Endometrium (tissue), 2 donors: ENCODE data around the gene RNF19B.

Experiments used
- FAIRE-seq: peaks from 2 replicates; lab custom pipeline; 2012; peaks lifted over from hg19 to GRCh38; lab: Jason Lieb, UNC
- donor health status: control.
- donor health status: control.

The RNF19B gene

DNA sequence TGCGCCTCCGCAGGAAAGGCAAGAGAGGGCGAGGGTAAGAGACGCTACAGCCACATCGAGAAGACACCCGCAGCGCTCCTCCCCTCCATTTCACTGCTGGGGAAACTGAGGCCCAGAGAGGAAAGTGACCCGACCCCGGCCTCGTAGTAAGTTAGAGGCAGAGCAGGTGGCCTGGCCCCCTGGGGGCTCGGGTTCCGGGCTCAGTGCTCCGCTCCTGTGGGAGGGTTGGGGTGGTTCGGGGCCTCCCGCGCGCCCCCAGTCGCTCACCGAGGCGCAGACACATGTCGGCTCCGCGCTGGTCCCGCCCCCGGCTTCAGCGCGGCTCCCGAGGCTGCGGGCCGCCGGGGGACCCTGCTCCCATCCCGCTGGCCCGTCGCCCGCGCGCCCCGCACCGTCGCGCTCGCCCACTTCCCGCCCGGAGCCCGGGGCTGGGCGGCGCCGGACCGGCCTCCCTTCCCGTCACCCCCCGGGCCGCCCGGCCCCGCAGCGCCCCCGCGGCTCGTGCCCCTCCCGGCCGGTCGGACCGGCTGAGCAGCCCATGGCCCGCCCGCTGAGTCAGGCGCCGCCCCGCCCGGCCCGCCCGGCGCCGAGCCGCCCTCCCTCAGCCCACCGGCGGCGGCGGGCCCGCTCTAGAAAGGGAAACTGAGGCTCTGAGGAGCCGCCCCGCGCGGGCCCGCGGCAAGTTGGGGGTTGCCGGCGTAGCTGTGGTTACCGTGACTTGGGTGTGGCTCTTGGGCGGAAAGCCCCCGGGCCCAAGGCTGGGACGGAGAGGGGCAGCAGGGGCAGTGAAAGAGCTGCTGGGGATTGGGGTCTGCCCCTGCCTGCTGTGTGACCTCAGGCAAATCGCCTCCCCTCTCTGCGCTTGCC, 63.4 kb downstream of the RNF19B start, which contains the start of gene TMEM54:
Gene TMEM54 (minus strand): TSS at position 434 of the 867 bp plus-strand sequence. CDS start 151 bp downstream, at position 283.
- no peak for FAIRE-seq

DNA sequence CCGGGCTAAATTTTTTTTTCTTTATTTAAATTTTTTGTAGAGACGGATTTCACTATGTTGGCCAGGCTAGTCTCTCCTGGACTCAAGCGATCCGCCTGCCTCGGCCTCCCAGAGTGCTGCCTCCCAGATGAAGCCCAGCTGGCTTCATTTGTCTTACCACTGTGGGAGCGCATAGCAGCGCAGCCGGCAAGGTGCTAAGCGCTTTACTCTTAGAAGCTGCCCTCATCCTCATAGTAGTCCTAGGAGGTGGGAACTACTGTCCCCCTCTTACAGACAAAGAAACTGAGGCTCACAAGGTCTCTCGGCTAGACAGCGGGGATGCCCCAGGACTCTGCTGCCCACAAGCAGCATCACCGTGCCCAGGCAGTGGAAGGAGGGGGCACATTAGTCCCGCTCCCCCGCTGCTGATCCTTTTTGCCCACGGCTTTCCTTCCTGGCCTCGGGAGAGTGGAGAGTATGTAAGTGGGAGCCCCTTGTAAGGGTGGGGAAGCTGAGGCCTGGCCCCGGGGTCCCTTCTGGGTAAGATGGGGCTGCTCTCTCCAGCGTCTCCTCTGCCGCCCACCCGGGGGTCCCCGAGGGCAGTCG, 64.1 kb downstream of the RNF19B start:
- FAIRE-seq = no peak

DNA sequence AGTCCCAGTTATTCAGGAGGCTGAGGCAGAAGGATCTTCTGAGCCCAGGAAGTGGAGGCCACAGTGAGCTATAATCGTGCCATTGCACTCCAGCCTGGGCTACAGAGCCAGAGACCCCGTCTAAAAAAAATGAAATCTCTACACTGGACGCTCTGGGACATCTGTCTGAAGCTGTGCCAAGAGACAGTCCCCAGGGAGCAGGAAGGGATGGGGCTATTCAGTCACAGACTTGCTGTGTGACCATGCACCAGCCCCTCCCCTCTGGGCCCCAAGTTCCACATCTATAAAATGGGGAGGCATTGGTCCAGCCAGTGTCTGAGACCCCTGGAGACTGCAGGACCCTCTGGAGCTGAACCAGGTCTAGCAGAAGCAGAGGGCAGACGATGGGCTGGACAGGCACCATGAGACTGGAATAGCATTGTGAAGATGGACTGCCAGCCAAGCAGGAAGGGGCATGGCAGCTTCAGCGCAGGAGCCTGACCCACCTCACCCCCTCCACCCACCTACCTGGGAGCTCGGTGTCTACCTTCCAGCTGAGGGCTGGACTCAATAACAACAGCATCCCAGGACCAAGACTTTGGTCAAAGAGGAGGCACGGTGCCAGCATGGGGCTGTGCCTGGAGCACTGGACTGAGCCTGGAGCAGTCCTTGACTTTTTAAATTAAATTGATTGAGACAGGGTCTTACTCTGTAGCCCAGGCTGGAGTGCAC, 64.9 kb downstream of the RNF19B start:
- no peak for FAIRE-seq

DNA sequence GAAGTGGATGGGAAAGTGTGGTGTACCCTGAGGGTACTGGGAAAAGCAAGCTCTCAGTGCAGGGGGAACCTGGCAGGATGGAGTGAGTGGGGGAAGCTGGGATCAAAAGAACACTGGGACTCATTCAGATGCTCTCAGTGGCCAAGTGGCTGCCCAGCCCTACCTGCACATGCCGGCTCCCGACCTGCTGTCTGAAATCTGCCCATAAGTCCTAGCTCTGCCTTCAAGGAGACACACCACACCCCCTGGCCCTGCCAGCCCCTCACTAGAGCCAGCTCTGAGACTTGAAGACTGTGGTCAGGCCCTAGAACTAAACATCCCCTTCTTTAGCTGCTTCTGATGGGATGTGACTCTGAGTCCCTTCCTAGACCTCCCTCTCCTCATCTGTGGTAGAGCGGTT, 65.7 kb downstream of the RNF19B start:
- no peak for FAIRE-seq

DNA sequence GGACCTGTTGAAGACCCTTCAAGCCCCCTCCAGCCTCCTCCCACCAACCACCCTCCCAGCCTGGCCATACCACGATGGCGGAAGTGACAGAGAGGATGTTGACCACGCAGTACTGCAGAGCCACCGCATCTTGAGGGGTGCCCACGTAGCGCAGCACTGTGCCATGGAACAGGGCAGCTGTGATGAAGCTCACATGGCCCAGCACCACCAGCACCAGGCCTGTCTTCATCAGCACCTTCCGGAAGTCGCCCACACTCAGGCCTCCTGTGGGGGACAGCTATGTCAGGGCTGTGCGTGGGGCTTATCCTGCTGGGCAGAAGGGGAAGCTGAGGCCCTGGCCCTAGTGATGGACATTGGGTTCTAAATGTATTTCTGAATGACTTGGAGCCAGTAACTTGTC, 66.6 kb downstream of the RNF19B start:
- no peak for FAIRE-seq

DNA sequence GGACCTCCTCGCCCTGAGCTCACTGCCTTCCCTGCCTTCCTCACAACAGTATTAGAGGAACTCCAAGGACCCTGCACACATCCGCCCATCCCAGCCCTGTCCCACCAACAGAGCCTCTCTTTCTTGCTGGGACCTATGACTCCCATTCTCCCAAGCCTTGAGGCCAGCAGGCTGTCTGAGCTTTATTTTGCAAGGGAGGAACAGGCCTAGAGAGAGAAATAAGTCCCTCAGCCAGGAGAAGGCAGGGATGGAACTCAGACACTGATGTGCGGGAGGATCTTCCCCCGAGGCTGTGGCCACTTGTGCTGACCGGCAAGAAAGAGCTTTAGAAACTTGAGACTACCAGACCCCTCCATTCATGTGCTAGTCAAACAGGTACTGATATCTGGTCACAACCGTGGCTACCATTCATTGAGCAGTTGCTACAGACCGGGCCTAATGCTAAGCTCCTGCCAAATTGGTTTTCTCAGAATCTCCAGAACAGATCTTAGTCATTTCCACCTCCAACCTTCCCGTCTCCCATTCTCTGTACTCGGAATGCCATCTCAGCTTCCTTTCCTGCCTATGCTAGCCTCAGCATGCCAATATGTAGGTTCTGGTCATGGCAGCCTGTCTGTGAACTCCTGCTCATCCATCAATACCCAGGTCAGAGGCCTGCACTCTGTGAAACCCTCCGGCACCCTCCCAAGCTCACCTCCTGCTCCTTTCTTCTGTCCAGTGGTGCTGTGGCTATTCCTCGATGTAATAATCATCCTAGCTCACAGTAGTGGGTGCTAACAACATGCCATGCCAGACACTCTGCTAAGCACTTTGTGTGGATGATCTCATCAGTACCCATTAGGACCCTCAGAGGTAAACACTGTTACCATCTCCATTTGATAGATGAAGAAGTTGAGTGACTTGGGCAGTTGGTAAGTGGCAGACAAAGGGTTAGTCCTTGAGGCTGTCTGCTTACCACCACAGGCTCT, 67.2 kb downstream of the RNF19B start:
- FAIRE-seq = no peak

DNA sequence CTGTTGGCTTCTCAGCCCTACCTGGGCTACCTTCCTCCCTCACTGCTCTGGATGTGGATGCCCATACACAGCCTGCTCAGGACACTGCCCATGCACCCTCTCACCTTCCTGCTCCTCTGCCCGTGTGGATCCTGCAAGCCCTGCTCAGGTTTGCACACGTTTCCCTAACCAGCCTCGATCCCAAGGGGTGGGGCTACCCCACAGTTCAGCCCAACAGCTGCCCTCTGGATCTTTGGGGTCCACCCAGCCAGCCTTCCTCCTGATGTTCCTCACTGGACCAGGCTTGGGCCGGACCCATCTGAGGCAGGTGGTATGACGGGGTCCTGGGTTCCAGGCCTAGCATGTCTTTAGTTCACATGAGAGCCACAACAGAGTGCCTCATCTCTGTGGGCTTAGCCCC, 68.2 kb downstream of the RNF19B start:
- FAIRE-seq = no peak

DNA sequence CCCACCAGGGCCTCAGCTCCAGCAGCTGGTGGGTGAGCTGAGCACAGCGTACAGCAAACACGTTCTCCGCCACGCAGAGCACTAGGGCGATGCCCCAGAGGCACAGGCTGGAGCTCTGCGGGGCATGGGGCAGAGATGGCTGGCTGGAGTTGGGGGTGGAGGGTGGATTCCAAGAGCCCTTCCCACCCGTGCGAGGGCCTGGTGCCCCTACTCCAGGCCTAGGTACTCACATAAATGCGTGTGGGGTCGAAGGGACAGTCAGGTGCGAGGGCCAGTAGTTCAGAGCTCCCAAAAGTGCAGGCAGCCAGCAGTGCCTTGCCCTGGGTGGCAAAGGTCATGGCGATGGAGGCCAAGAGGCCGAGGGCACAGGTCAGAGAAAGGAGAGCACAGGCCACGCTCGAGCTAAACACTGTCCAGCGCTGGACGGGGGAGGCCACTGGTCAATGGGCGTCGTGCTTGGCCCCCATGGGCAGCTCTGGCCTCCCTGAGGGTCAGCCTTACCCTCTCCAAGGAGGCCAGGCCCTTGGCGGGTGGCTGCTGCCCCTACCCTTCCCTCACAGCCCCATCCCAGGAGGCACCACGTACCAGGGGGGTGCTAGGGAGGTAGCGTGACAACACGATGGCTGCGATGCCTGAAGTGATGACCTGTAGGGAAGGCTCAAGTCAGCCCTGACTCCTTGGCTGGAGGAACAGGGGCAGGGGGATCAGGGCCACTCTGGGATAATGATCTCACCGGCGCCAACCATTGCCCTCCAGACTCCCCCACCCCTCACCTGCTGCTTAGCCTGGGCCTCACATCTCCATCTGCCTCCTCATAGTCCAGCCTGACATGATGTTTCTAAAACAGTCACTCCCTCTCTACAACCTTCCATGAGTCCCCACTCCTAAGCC, 69.0 kb downstream of the RNF19B start:
- no peak for FAIRE-seq

DNA sequence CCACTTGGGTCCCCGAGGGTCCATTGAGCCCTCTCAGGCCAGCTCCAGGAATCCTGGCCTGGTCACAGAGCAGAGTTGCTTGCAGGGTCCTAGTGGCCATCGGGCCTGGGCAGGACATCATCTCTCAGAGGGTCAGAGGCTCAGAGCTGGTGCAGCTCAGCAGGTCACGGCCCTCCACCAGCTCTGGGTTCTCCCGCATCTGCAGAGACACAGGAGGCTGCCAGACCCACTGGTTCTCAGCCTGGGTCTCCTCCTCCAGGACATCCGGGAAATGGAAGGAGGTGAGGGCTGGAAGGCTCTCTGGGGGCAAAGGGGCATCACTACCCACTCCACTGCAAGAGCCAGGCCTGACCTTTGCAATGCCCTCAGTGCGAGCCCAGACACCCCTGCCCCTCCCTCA, 69.9 kb downstream of the RNF19B start:
- FAIRE-seq = no peak

DNA sequence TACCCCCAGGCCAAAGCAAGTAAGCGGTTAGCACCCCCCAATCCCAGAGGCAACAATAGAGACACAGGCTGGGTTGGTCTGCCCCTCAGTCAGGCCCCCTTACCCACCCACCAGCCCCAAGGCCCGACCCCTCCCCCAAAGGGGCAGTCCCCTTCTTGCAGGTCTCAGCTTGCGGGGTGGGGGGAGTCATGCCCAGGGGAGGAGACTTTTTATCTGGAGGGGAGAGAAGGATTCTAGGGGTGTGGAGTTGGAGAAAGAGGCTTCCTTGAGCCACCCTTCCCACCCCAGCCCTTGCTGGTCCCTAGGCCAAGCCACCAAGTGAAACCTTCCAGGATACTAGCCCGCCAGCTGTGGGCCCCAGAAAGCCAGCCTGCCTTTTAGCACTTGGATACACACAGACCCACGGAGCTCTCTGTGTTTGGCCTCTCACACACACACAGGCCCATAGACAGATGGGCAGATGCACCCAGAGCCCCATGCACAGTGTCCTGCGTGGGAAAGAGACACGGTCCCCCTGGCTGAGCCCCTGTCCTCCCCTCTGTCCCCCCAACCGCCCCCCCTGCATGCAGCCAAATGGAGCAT, 70.5 kb downstream of the RNF19B start:
- FAIRE-seq = no peak

DNA sequence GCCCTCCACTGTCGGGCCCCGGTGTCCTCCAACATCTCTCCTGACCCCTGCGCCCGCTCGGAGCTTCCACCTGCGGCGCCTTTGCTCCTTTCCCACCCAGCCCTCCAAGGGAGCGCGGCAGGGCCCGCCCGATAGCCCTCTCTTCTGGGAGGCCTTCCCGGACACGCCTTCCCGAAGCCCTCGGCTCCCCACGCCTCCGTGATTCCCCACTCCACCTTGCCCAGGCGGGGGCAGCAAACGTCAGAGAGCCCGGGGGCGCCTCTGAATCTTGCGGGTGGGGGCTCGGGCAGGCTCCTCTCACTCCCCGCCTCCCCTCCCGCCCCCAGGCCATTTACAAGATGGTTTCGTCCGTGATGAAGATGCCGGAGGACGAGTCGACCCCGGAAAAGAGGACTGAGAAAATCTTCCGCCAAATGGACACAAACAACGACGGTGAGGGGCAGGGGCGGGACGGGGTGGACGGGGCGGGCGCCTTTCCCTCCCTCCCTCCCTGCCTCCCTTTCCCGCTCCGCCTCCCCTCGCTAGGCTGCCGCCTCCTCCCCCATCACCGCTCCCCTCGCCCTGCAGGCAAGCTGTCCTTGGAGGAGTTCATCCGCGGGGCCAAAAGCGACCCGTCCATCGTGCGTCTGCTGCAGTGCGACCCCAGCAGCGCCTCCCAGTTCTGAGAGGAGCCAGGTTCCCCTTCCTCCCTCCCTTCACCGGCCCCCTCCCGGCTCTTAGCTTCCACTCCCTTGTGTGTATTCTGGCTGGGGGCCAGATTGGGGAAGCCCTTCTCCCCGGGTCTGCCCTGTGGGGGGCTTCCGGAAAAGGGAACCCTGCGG, 71.2 kb downstream of the RNF19B start:
- no peak for FAIRE-seq

DNA sequence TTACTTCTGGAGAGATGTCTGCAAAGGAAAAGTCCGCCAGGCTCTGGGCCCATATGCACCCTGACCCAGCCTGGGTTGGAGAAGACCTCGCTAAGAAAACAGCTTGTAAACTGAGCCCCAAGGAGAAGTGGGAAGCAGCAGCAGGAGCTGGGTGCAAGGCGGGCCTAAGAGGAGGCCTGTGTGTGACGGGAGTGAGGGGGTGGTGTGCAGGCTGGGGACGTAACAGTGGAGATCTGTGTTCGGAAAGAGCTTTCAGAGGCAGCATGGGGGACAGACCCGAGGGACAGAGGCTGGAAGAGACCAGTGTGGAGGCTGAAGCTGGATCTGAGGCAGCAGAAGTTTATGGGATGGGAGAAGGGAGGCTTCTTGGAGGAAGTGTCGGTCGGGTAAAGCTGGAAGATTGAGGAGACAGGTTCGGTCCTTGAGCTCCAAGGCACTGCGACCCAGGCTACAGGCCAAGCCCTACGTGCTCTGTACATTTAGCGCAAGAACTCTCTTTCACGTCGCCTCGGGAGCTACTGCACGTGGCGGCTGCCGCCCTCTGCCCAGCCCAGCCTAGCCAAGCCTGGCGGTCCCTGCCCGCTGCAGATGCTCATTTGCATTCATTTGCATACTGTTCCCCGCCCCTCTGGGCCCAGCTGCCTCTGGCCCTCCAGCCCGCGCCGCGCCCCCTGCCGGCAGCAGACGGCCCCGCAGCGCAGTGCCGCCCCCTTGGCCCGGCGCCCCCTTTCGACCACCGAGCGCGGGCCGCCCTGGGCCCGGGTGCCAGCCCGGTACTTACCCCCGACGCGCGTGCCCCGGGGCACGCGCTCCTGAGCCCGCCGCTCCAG, 72.0 kb downstream of the RNF19B start:
- FAIRE-seq = no peak

DNA sequence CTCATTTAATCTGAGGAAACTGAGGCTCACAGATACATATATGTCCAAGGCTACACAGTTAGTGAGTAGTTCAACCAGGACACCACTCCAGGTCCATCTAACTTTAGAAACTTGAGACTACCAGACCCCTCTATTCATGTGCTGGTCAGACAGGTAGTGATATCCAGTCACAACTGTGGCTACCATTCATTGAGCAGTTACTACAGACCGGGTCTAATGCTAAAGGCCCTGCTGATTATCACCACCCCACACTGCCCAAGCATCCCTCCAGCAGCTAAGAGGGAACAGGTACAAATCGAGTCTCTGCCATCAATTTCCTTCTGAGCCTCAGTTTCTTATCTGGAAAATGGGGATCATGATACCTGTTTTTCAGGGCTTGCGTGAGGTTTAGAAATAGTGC, 73.0 kb downstream of the RNF19B start:
- FAIRE-seq = no peak

DNA sequence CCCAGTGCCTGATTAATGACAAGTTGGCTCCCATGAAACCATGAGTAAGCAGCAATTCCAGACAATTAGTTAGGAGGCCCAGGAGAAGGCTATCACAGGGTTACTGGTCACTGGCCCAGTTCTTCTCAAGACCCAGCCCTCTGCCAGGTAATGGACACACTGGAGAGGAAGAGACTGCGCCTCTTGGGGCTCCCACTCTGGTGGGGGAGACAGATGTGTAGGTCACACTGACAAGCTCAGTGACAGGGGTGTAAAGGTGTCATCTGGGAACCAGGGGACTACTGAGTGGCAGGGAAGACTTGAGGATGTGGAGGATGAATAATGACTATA, 73.4 kb downstream of the RNF19B start:
- FAIRE-seq = no peak

DNA sequence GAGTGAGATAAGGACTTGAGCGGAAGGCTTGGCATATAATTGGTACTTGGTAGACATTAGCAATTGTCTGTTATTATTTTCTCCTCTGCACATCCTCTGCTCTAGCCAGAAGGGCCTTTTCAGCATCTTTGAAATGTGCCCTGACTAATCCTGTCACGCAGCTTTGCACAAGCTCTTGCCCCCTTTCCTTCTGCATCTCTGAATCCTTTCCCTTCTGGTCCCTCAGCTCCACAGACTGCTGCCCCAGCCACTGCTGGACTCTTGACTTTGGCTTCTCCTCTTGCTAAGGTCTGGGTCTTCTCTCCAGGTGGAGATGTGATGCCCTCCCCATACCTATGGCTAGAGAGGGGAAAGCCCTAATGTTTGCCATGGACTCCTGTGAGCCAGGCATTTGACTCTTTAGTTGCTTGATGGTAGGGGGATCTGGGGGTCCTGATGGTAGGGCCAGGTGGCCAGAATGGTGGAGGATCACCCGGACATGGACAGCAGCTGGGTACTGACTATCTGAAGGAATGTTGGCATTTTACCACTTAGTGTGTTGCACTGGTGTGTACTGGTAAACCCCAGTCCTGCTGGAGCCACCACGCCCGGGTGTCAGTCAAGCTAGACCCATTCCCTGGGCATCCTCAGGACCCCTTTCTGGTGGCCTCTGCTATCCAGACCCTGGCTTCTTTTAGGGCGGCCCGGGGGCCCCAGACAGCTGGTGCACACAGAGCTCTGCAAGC, 73.9 kb downstream of the RNF19B start:
- no peak for FAIRE-seq

DNA sequence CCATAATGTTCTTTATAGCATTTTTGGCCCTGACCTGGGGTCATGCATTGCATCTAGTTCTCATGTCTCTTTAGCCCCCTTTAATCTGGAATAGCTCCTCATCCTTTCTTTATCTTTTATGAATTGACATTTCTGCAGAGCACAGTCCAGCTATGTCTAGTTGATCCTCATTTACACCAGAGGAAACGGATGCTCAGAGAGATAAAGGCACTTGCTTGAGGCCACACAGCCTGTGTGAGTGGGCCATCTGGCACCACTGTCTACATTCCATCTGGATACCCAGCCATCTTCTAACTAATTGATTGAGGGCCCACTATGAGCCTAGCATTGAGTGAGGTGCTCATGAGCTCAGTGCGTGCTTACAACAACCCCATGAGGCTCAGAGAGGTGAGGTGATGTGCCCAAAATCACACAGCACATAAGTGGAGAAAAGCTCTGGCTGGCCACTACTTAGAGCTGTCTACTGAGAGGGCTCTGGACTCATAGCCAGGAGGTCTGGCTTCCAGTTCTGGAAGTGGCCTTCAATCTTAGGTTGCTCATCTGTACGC, 74.8 kb downstream of the RNF19B start:
- FAIRE-seq = no peak

DNA sequence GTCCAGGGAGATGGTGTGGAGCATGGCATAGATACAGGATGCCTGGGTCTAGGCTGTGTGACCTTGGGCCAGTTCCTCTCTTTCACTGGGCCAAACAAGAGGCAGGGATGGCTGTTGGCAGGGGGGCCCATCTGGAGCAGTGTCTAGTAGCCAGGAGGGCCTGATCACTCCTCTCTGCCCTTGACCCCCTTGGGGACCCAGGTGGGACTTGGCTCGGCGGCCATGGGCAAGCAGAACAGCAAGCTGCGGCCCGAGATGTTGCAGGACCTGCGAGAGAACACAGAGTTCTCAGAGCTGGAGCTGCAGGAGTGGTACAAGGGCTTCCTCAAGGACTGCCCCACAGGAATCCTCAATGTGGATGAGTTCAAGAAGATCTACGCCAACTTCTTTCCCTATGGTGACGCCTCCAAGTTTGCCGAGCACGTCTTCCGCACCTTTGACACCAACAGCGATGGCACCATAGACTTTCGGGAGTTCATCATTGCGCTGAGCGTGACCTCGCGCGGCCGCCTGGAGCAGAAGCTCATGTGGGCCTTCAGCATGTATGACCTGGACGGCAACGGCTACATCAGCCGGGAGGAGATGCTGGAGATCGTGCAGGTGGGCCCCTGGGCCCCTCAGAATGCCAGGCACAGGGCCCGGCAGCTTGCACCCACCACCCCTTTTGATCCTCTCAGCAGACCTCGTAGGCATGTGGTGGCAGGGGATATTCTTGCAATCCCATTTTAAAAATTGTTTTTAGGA, 75.8 kb downstream of the RNF19B start:
- FAIRE-seq = no peak
